GM19099 (cell line): Measurements from ENCODE around the gene RXRA.

Experiments
- POLR2A ChIP-seq: IDR thresholded peaks from 3 replicates; pipeline ENCODE4 v1.6.1; 2011; ENCODE audit warnings: low read depth; ENCODE audit not compliant: insufficient read length; ENCODE audit errors: extremely low read depth

Gene RXRA

GRCh38 chr9:134484479-134484878, 158.2 kb downstream of the RXRA start:
- TF ChIP-seq POLR2A = no peak

- TF ChIP-seq POLR2A = no peak
These were observed 159.4 kb downstream of the RXRA start for GRCh38 chr9:134485653-134486052.

- no peak for TF ChIP-seq POLR2A
These were observed 159.9 kb downstream of the RXRA start for GRCh38 chr9:134486143-134486591.

GRCh38 chr9:134486596-134486995, 160.3 kb downstream of the RXRA start:
- TF ChIP-seq POLR2A = no peak
